ENCODE data around the gene SEMA5B. TPM values are rescaled to one million over a fixed set of nuclear protein-coding genes. Genes with fewer than 3 reads are reported as not detected.

The SEMA5B gene
- total and polyA plus RNA-seq, 2 of the 4 experiments (the other 2 are of a cell fraction), result not detected

DNA sequence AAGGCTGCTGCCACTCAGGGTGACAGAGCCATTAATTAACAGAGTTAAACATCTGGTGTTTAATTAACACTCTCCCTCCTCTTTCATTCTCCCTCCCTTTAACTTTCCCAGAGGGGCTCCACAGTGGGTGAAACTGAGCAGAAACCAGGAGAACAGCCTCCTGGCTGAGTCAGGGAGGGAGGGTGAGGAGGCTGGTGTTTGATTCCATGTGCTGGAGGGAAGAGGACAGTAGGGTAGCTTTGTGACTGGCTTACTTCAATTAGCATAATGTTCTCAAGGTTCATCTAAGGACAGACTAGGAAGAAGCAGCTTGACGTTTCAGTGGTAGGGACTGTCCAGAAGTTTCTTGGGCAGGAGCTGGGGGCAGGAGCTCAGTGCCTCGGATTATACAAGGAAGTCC is 62.8 kb downstream of the SEMA5B start:
- H3K79me1 ChIP-seq (ENCODE audit: low read depth in 1 of 2, low read length in 2 of 2), result no peaks in the 10 kb centered on the region
- H3K27me3 ChIP-seq (ENCODE audit: control insufficient read depth, insufficient read depth, low read length), result peaks cover 80% of the 10 kb centered on the region
- ChIA-PET POLR2A (ENCODE audit: unreplicated experiment) (interaction anchor here (0.6 kb wide), 1 partner anchor 65 kb away, joined by 3 read pairs; no protein-coding TSS in a partner anchor), CTCF (no interaction called here)
- H3K9ac ChIP-seq (ENCODE audit: low read depth, low read length), result no peak overlapping the region
- no peak overlapping the region for H2AFZ ChIP-seq (replicated peaks; ENCODE audit: low read length, poor library complexity)
- H3K9me1 ChIP-seq (ENCODE audit: insufficient read depth, low read length), result no peaks in the 10 kb centered on the region
- H3K23ac ChIP-seq (ENCODE audit: low read depth, low read length), result no peak overlapping the region
- WGBS, 2 experiments (ENCODE audit: extremely low coverage in 2 of 2, insufficient read length in 1 of 2), result no CpG with 5 or more reads among the region's 2 CpGs
- no peak overlapping the region for H3K4me3 ChIP-seq (ENCODE audit: insufficient read depth, low read depth, low read length)
- no peak overlapping the region for H3K56ac ChIP-seq (ENCODE audit: extremely low read depth, insufficient read depth, low read length)
- ATAC-seq (ENCODE audit: low read depth) (no peak), DNase-seq (no peak)
- no peak overlapping the region for H4K91ac ChIP-seq (ENCODE audit: insufficient read depth, low read depth, low read length)
- peaks cover 1% of the 10 kb centered on the region; the same call in 1 of the 2 replicates for H3K4me1 ChIP-seq (ENCODE audit: control insufficient read depth, insufficient read depth, low read length)
- no peaks in the 10 kb centered on the region for H3K36me3 ChIP-seq (ENCODE audit: control insufficient read depth, insufficient read depth, low read length)
- no peak for TF ChIP-seq MXI1 (IDR thresholded peaks at IDR 0.05; ENCODE audit: borderline replicate concordance, low read depth, low read length)
- no peak for TF ChIP-seq CHD1 (IDR thresholded peaks at IDR 0.05; ENCODE audit: low read depth, low read length)
- TF ChIP-seq MAFK (IDR thresholded peaks at IDR 0.05; ENCODE audit: low read depth, low read length), result no peak
- TF ChIP-seq USF2 (IDR thresholded peaks at IDR 0.05; ENCODE audit: low read depth, low read length), result no peak
- no peak for TF ChIP-seq RCOR1 (IDR thresholded peaks at IDR 0.05; ENCODE audit: insufficient replicate concordance, low read length)
- no peak for TF ChIP-seq POLR2A (IDR thresholded peaks at IDR 0.05; ENCODE audit: low read depth, low read length)
- TF ChIP-seq RAD21 (IDR thresholded peaks at IDR 0.05; ENCODE audit: low read length), result no peak
- no peak for TF ChIP-seq CEBPB (IDR thresholded peaks at IDR 0.05; ENCODE audit: low read depth, low read length)
- TF ChIP-seq FOS (IDR thresholded peaks at IDR 0.05; ENCODE audit: low read depth, low read length), result no peak
- TF ChIP-seq, protein P1, sequence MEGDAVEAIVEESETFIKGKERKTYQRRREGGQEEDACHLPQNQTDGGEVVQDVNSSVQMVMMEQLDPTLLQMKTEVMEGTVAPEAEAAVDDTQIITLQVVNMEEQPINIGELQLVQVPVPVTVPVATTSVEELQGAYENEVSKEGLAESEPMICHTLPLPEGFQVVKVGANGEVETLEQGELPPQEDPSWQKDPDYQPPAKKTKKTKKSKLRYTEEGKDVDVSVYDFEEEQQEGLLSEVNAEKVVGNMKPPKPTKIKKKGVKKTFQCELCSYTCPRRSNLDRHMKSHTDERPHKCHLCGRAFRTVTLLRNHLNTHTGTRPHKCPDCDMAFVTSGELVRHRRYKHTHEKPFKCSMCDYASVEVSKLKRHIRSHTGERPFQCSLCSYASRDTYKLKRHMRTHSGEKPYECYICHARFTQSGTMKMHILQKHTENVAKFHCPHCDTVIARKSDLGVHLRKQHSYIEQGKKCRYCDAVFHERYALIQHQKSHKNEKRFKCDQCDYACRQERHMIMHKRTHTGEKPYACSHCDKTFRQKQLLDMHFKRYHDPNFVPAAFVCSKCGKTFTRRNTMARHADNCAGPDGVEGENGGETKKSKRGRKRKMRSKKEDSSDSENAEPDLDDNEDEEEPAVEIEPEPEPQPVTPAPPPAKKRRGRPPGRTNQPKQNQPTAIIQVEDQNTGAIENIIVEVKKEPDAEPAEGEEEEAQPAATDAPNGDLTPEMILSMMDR (conservative IDR thresholded peaks at IDR 0.05; ENCODE audit: low read depth, low read length), result no peak
- TF ChIP-seq SMC3 (IDR thresholded peaks at IDR 0.05; ENCODE audit: low read depth, low read length), result no peak
- TF ChIP-seq BHLHE40 (IDR thresholded peaks at IDR 0.05; ENCODE audit: low read depth, low read length), result no peak
- no peak for TF ChIP-seq RFX5 (IDR thresholded peaks at IDR 0.05; ENCODE audit: low read depth, low read length)
- TF ChIP-seq MAZ (IDR thresholded peaks at IDR 0.05; ENCODE audit: borderline replicate concordance, low read depth, low read length), result no peak
- TF ChIP-seq ELK1 (IDR thresholded peaks at IDR 0.05; ENCODE audit: borderline replicate concordance, low read depth, low read length), result no peak
- TF ChIP-seq NFE2L2 (IDR thresholded peaks at IDR 0.05; ENCODE audit: low read depth, low read length), result no peak
- H3K27ac ChIP-seq (ENCODE audit: insufficient read depth, low read length), result no peak overlapping the region
- no peaks in the 10 kb centered on the region for H3K9me3 ChIP-seq (ENCODE audit: control insufficient read depth, insufficient read depth, low read length)
- no TSS peak for BruUV-seq (replicated peaks)
- H3K18ac ChIP-seq (ENCODE audit: low read depth, low read length), result no peak overlapping the region
- in situ Hi-C loops (cut with MboI; ENCODE audit: low sequenced_read_pairs) (no loop called here), dilution Hi-C loops (cut with HindIII; ENCODE audit: low sequenced_read_pairs, unreplicated experiment) (no loop called here), intact Hi-C loops (cut with micrococcal nuclease) (no loop called here)
- H2BK120ac ChIP-seq (ENCODE audit: low read depth, low read length), result no peak overlapping the region
- no peak overlapping the region for H3K4ac ChIP-seq (ENCODE audit: low read depth, low read length)
- no peak overlapping the region for H4K8ac ChIP-seq (ENCODE audit: low read depth in 2 of 2, low read length in 2 of 2)
- H3K14ac ChIP-seq (replicated peaks; ENCODE audit: low read depth, low read length), result no peak overlapping the region
- H2BK15ac ChIP-seq (ENCODE audit: low read depth, low read length), result no peak overlapping the region
- H2BK5ac ChIP-seq (ENCODE audit: low read depth, low read length, poor library complexity, severe bottlenecking), result no peak overlapping the region
- no peak overlapping the region for H3K4me2 ChIP-seq (ENCODE audit: low read depth, low read length)
- H2AK5ac ChIP-seq (ENCODE audit: low read depth, low read length), result no peak overlapping the region
- no peak overlapping the region for H2AK9ac ChIP-seq (replicated peaks; ENCODE audit: low read depth, low read length, poor library complexity)
- no peak overlapping the region for H4K5ac ChIP-seq (ENCODE audit: low read depth, low read length)
- H4K20me1 ChIP-seq (ENCODE audit: insufficient read depth, low read length), result no peaks in the 10 kb centered on the region
- H2BK20ac ChIP-seq (ENCODE audit: low read depth, low read length), result no peak overlapping the region

All from IMR-90 (cell line).